ENCODE results near the gene GIPR. TPM values are rescaled to one million over a fixed set of nuclear protein-coding genes. Genes with fewer than 3 reads are reported as not detected.

GIPR gene
- total RNA-seq, 1 donor from 2014 or later = 0.72 TPM

- DNase-seq (ENCODE audit: low spot score) = peak; percentile 99
Measured at GRCh38 chr19:45730368-45731288, 62.6 kb downstream of the GIPR start, which contains the start of gene FBXO46. TSS of gene FBXO46 (minus strand) at chr19:45730896. CDS start at chr19:45713495, 17,401 bp downstream.

Other genes starting within 250 kb of the GIPR start
- gene ERCC1, start 244.3 kb upstream of the GIPR start, total RNA-seq (ENCODE audit: insufficient read depth, low replicate concordance) = 66.2 TPM
- gene FOSB, start 200.2 kb upstream of the GIPR start, total RNA-seq (ENCODE audit: insufficient read depth, low replicate concordance) = 357 TPM
- 7.5 TPM for gene RTN2, start 171.2 kb upstream of the GIPR start, total RNA-seq (ENCODE audit: insufficient read depth, low replicate concordance)
- gene PPM1N, start 169.8 kb upstream of the GIPR start, total RNA-seq (ENCODE audit: insufficient read depth, low replicate concordance) = not detected
- 66.2 TPM for gene VASP, start 160.7 kb upstream of the GIPR start, total RNA-seq (ENCODE audit: insufficient read depth, low replicate concordance)
- 4.8 TPM for gene OPA3, start 83.4 kb upstream of the GIPR start, total RNA-seq (ENCODE audit: insufficient read depth, low replicate concordance)
- 0.48 TPM for gene GPR4, start 66.0 kb upstream of the GIPR start, total RNA-seq (ENCODE audit: insufficient read depth, low replicate concordance)
- 4.6 TPM for gene EML2, start 28.8 kb upstream of the GIPR start, total RNA-seq (ENCODE audit: insufficient read depth, low replicate concordance)
- 108 TPM for gene SNRPD2, start 23.7 kb downstream of the GIPR start, total RNA-seq (ENCODE audit: insufficient read depth, low replicate concordance)
- gene QPCTL, start 24.4 kb downstream of the GIPR start, total RNA-seq (ENCODE audit: insufficient read depth, low replicate concordance) = 9.4 TPM
- gene FBXO46, start 62.7 kb downstream of the GIPR start, total RNA-seq (ENCODE audit: insufficient read depth, low replicate concordance) = 13.0 TPM
- not detected for gene MEIOSIN, start 65.2 kb downstream of the GIPR start, total RNA-seq (ENCODE audit: insufficient read depth, low replicate concordance)
- gene SIX5, start 101.0 kb downstream of the GIPR start, total RNA-seq (ENCODE audit: insufficient read depth, low replicate concordance) = 18.8 TPM
- 91.2 TPM for gene DMPK, start 114.3 kb downstream of the GIPR start, total RNA-seq (ENCODE audit: insufficient read depth, low replicate concordance)
- gene DMWD, start 124.6 kb downstream of the GIPR start, total RNA-seq (ENCODE audit: insufficient read depth, low replicate concordance) = 23.8 TPM
- not detected for gene RSPH6A, start 147.1 kb downstream of the GIPR start, total RNA-seq (ENCODE audit: insufficient read depth, low replicate concordance)
- gene SYMPK, start 194.9 kb downstream of the GIPR start, total RNA-seq (ENCODE audit: insufficient read depth, low replicate concordance) = 23.1 TPM
- gene FOXA3, start 196.1 kb downstream of the GIPR start, total RNA-seq (ENCODE audit: insufficient read depth, low replicate concordance) = not detected
- gene IRF2BP1, start 217.9 kb downstream of the GIPR start, total RNA-seq (ENCODE audit: insufficient read depth, low replicate concordance) = 16.9 TPM
- not detected for gene MYPOP, start 234.4 kb downstream of the GIPR start, total RNA-seq (ENCODE audit: insufficient read depth, low replicate concordance)
- gene NANOS2, start 246.6 kb downstream of the GIPR start, total RNA-seq (ENCODE audit: insufficient read depth, low replicate concordance) = not detected